ENCODE data around the gene DFFA.
"Not testable (repeated sequence)": the region's sequence is repeated elsewhere in the genome, so short reads cannot be mapped to it uniquely, and the experiment has no call there.

DFFA gene

DNA sequence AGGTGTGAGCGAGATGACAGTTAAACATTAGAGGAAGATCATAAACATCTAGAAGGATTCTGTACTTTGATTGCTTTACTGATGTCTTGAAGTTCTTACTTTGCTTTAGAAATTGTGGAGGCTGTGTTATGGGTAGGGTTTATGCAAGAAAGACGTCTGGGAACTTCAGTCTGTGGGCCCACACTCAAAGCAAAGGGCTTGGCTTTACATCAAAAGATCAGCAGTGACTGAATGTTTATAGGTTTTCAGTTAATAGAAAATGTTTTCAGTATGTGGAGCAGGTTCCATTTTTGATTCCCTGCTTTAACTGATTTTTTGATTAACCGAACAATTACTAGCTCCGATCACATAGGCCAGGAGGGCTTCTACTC, 34.3 kb upstream of the DFFA start:
- TF ChIP-seq, protein P1, sequence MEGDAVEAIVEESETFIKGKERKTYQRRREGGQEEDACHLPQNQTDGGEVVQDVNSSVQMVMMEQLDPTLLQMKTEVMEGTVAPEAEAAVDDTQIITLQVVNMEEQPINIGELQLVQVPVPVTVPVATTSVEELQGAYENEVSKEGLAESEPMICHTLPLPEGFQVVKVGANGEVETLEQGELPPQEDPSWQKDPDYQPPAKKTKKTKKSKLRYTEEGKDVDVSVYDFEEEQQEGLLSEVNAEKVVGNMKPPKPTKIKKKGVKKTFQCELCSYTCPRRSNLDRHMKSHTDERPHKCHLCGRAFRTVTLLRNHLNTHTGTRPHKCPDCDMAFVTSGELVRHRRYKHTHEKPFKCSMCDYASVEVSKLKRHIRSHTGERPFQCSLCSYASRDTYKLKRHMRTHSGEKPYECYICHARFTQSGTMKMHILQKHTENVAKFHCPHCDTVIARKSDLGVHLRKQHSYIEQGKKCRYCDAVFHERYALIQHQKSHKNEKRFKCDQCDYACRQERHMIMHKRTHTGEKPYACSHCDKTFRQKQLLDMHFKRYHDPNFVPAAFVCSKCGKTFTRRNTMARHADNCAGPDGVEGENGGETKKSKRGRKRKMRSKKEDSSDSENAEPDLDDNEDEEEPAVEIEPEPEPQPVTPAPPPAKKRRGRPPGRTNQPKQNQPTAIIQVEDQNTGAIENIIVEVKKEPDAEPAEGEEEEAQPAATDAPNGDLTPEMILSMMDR (IDR thresholded peaks at IDR 0.05; ENCODE audit: control extremely low read depth, extremely low read depth, low read depth, missing control alignments) = no peak
- POLR2A ChIA-PET = no interaction called here
- CTCF ChIA-PET = interaction anchor here (0.8 to 6.5 kb wide), 24 partner anchors 10 to 461 kb away, joined by 3 to 105 read pairs (median 6); no protein-coding TSS in a partner anchor
- no peak for DNase-seq (ENCODE audit: extremely low spot score)

DNA sequence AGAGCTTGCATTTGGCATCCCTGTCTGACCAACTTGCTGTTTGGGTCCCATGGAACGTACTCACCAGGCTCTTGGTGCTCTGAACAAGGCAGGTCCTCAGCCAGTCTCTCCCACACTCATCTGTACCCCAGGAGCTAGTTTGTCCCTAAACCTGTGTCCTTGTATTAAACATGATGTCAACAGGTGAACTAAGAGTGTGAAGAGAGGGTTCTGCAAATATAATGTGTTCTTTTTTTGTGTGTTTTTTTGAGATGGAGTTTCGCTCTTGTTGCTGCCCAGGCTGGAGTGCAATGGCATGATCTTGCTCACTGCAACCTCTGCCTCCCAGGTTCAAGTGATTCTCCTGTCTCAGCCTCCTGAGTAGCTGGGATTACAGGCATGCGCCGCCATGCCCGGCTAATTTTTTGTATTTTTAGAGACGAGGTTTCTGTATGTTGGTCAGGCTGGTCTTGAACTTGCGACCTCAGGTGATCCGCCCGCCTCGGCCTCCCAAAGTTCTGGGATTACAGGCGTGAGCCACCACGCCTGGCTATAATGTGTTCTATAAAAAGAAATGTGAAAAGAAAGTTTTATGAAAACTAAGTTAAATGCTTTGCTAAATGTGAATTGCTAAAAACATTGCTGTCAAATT, 33.8 kb upstream of the DFFA start:
- CTCF ChIA-PET = interaction anchor here (0.8 to 6.5 kb wide), 11 partner anchors 11 to 461 kb away, joined by 3 to 105 read pairs (median 8); no protein-coding TSS in a partner anchor
- DNase-seq (ENCODE audit: extremely low spot score); POLR2A ChIA-PET: not testable (repeated sequence)

- TF ChIP-seq, protein P1 (IDR thresholded peaks at IDR 0.05; ENCODE audit: control extremely low read depth, extremely low read depth, low read depth, missing control alignments) = no peak
- ChIA-PET POLR2A (no interaction called here), CTCF (interaction anchor here (1.0 to 3.3 kb wide), 3 partner anchors 11 to 406 kb away, joined by 3 to 36 read pairs (median 4); no protein-coding TSS in a partner anchor)
- DNase-seq (ENCODE audit: extremely low spot score) = no peak
These were observed 31.9 kb upstream of the DFFA start for GRCh38 chr1:10504249-10504648.

- POLR2A ChIA-PET = no interaction called here
These were observed 29.9 kb upstream of the DFFA start for GRCh38 chr1:10502206-10502605.

DNA sequence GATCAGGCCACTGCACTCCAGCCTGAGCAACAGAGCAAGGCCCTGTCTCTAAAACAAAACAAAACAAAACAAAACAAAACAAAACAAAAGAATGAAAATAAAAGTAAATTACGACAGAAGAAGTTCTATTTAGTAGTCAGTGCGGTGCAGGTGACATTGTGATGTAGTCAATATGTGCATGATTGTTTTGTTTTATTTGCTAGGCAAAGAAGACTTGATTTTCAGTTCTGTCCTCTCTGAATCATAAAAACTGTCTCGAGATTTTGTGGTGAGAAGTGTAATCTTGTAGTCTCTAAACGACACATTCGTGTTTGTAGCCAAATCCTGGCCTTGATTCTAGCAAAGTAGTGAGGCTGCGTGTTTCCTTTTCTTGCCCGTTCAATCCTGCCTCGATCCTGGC, 25.9 kb upstream of the DFFA start:
- no peak for DNase-seq (ENCODE audit: extremely low spot score)
- TF ChIP-seq, protein P1 (IDR thresholded peaks at IDR 0.05; ENCODE audit: control extremely low read depth, extremely low read depth, low read depth, missing control alignments) = no peak
- ChIA-PET CTCF (interaction anchor here (0.9 to 9.0 kb wide), 4 partner anchors 10 to 65 kb away, joined by 3 to 105 read pairs (median 4); no protein-coding TSS in a partner anchor), POLR2A (no interaction called here)

More at GRCh38 chr1:10502206-10502605, 29.9 kb upstream of the DFFA start:
- TF ChIP-seq, protein P1 (IDR thresholded peaks at IDR 0.05; ENCODE audit: control extremely low read depth, extremely low read depth, low read depth, missing control alignments) = no peak
- CTCF ChIA-PET = interaction anchor here (1.0 to 3.3 kb wide), 3 partner anchors 9 to 72 kb away, joined by 3 to 36 read pairs (median 3); partner anchors contain the start of gene CENPS
- DNase-seq (ENCODE audit: extremely low spot score) = no peak

GRCh38 chr1:10497109-10497508, 24.8 kb upstream of the DFFA start:
- ChIA-PET POLR2A (no interaction called here), CTCF (interaction anchor here (1.3 to 9.0 kb wide), 4 partner anchors 11 to 66 kb away, joined by 4 to 105 read pairs (median 30); partner anchors contain the start of gene CENPS)
- DNase-seq (ENCODE audit: extremely low spot score) = no peak
- TF ChIP-seq, protein P1 (IDR thresholded peaks at IDR 0.05; ENCODE audit: control extremely low read depth, extremely low read depth, low read depth, missing control alignments) = no peak

DNA sequence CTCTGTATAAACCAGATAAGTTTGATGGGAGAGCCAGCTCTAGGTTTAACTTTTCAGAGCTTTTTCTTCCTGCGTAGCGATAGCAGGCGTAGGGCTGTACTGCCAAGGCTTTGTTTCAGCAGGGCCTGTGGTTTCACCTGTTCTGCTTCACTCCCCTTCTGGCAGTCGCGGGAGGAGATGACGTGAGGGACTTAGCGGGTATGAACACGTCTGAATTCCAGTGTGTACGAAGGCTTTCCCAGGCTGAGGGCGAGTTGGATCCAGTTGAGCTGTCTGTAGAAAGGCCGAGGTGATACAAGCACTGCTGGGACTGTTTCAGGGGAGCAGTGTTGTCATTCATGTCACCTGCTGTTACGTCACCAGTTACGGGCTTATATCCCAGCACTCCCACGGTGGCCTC, 23.6 kb upstream of the DFFA start:
- TF ChIP-seq, protein P1 (IDR thresholded peaks at IDR 0.05; ENCODE audit: control extremely low read depth, extremely low read depth, low read depth, missing control alignments) = no peak
- no peak for DNase-seq (ENCODE audit: extremely low spot score)
- ChIA-PET POLR2A (interaction anchor here (0.5 kb wide), 1 partner anchor 8 kb away, joined by 3 read pairs; no protein-coding TSS in a partner anchor), CTCF (interaction anchor here (1.4 to 9.0 kb wide), 9 partner anchors 10 to 476 kb away, joined by 3 to 147 read pairs (median 14); partner anchors contain the start of gene CENPS)
